Tibial nerve (tissue), 3 donors: Measurements from ENCODE around the gene CDH8.

Experiments
- CTCF ChIP-seq, 5 experiments: fragments of 200-600 bp in 3 of 5; fragments of 450-650 bp in 2 of 5; sonication (generic) in 3 of 5; IDR thresholded peaks; one replicate each; pipeline ENCODE4 v1.5.1; 2016 to 2019; ENCODE audit warnings: antibody characterized with exemption in 5 of 5, mild to moderate bottlenecking in 3 of 5, moderate library complexity in 2 of 5
- POLR2A ChIP-seq, 2 donors: fragments of 450-650 bp; IDR thresholded peaks; one replicate each; pipeline ENCODE4 v1.6.1; 2017; ENCODE audit warnings: antibody characterized with exemption in 2 of 2, mild to moderate bottlenecking in 2 of 2, moderate library complexity in 2 of 2

- TF ChIP-seq POLR2A (IDR thresholded peaks at IDR 0.05) (no peak), CTCF (IDR thresholded peaks at IDR 0.05) (no peak)
These were observed 202.2 kb downstream of the CDH8 start for GRCh38 chr16:61834082-61834481.
